Peyer's patch (tissue), 4 donors: ENCODE measurements around the gene DOHH.

Experiments
- CTCF ChIP-seq, 6 experiments: fragments of 450-650 bp in 4 of 6; fragments of 200-600 bp in 2 of 6; sonication (generic) in 1 of 6; IDR thresholded peaks; one replicate each; pipeline ENCODE4 v1.5.1; 2017 to 2019; ENCODE audit warnings: antibody characterized with exemption in 6 of 6, mild to moderate bottlenecking in 3 of 6, moderate library complexity in 1 of 6
- POLR2A ChIP-seq, 2 donors: fragments of 450-650 bp; IDR thresholded peaks; one replicate each; pipeline ENCODE4 v1.5.1; 2017; ENCODE audit warnings: antibody characterized with exemption in 2 of 2, mild to moderate bottlenecking in 2 of 2, moderate library complexity in 2 of 2

GRCh38 chr19:3535235-3535535, 34.7 kb upstream of the DOHH start:
- no peak for TF ChIP-seq CTCF (IDR thresholded peaks at IDR 0.05)
- TF ChIP-seq POLR2A (IDR thresholded peaks at IDR 0.05): no peak
